ENCODE results near the gene MGAT5. TPM values are rescaled to one million over a fixed set of nuclear protein-coding genes. Genes with fewer than 3 reads are reported as not detected.

Gene MGAT5
- total RNA-seq, 2 experiments from 2014 or later: 36.9 to 42.2 TPM

DNA sequence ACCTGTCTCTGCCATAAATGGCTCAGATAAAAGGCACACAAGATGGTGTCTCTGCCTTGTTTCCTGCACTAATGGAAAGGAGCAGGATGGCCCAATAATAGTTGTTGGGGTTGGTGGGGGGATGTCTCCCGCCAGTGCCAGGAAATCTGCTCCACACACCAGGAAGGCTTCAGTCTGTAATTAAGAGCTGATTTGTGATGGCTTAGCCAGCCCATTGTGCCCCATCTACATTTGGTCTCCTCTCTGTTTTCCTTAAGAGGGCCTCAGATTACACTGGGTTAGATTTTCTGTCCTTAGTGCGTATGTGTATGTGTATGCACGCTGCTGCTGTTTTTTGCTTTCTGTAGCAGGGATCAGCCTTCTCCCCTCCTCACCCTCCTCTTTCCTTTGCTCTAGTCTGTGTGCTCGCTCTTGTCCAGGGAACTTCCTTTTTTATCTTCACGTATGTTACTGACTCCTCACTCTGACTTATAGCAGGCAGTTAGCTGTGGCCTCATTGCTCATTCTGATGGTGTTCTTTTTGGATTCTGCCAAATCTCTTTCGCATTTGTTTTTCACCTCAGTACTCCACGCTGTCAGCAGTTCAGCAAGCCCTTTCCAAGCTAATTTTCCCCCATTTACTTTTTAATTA is 33.4 kb upstream of the MGAT5 start:
- CTCF ChIA-PET: interaction anchor here (2.4 to 6.8 kb wide), 3 partner anchors 8 to 24 kb away, joined by 9 to 47 read pairs (median 27); no protein-coding TSS in a partner anchor
- H3K27me3 Mint-ChIP-seq: no peaks in the 10 kb centered on the region
- ATAC-seq (no peak), DNase-seq (no peak)
- POLR2A ChIA-PET: interaction anchor here (0.9 to 2.6 kb wide), 3 partner anchors 11 to 21 kb away, joined by 3 to 10 read pairs (median 4); no protein-coding TSS in a partner anchor
- peak overlapping the region; percentile 61 for H3K27ac Mint-ChIP-seq
- no peaks in the 10 kb centered on the region for H3K36me3 Mint-ChIP-seq (ENCODE audit: low read depth)
- no peak overlapping the region for H3K4me3 Mint-ChIP-seq
- intact Hi-C loops (cut with micrococcal nuclease): no loop called here
- H3K9me3 Mint-ChIP-seq: no peaks in the 10 kb centered on the region
- TF ChIP-seq, protein P1, sequence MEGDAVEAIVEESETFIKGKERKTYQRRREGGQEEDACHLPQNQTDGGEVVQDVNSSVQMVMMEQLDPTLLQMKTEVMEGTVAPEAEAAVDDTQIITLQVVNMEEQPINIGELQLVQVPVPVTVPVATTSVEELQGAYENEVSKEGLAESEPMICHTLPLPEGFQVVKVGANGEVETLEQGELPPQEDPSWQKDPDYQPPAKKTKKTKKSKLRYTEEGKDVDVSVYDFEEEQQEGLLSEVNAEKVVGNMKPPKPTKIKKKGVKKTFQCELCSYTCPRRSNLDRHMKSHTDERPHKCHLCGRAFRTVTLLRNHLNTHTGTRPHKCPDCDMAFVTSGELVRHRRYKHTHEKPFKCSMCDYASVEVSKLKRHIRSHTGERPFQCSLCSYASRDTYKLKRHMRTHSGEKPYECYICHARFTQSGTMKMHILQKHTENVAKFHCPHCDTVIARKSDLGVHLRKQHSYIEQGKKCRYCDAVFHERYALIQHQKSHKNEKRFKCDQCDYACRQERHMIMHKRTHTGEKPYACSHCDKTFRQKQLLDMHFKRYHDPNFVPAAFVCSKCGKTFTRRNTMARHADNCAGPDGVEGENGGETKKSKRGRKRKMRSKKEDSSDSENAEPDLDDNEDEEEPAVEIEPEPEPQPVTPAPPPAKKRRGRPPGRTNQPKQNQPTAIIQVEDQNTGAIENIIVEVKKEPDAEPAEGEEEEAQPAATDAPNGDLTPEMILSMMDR (IDR thresholded peaks at IDR 0.05): no peak
- H3K4me1 Mint-ChIP-seq (ENCODE audit: low read depth): peaks cover 76% of the 10 kb centered on the region

DNA sequence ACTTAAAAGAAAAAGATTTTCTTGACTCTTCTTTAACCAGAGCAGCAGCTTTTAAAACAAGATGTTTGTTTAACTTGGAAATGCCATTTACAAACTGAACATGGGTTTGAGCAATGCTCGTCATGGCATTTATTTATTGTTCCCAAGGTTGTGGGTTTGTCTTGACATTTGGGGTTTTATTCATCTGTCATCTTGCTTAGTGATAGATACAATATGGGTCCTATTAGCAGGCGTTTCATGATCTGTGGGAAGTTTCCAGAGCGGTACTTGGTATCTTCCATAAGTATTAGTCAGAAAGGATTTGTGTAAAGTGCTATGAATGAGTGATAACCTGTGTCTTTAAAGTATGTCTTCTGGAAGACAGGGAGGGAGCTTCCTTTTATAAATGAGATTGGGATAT is 29.9 kb upstream of the MGAT5 start:
- Mint-ChIP-seq H3K27ac (peak overlapping the region; percentile 27), H3K27me3 (no peaks in the 10 kb centered on the region), H3K4me3 (no peak overlapping the region), H3K4me1 (ENCODE audit: low read depth) (peaks cover 63% of the 10 kb centered on the region), H3K9me3 (peaks cover 18% of the 10 kb centered on the region), H3K36me3 (ENCODE audit: low read depth) (peaks cover 15% of the 10 kb centered on the region)
- ChIA-PET POLR2A (no interaction called here), CTCF (interaction anchor here (3.1 kb wide), 1 partner anchor 106 kb away, joined by 12 read pairs; no protein-coding TSS in a partner anchor)
- TF ChIP-seq, protein P1 (IDR thresholded peaks at IDR 0.05): no peak
- ATAC-seq: peak; percentile 53
- no peak for DNase-seq
- intact Hi-C loops (cut with micrococcal nuclease): no loop called here

DNA sequence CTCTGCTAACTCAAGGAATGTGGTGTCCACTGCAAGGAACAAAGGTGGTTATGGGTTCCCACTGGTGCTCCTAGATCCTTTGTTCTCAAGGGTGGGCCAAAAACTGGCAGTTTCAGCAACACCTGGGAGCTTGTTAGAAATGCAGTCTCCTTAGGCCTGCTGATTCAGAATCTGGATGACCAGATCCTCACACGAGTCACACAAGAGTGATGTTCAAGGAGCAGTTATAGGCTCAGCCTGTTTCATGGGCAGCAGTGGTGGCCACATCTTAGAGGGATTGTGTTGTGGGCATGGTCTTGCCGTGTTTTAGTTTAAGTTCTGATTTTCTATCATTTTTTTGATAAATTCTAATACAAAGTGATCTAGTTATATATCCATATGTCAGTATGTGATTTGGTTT is 28.7 kb upstream of the MGAT5 start:
- DNase-seq (no peak), ATAC-seq (peak; percentile 27)
- CTCF ChIA-PET: interaction anchor here (1.1 to 3.1 kb wide), 5 partner anchors 8 to 187 kb away, joined by 3 to 12 read pairs (median 4); no protein-coding TSS in a partner anchor
- intact Hi-C loops (cut with micrococcal nuclease): no loop called here
- peaks cover 57% of the 10 kb centered on the region for H3K4me1 Mint-ChIP-seq (ENCODE audit: low read depth)
- POLR2A ChIA-PET: no interaction called here
- H3K4me3 Mint-ChIP-seq: no peak overlapping the region
- H3K27me3 Mint-ChIP-seq: no peaks in the 10 kb centered on the region
- TF ChIP-seq, protein P1 (IDR thresholded peaks at IDR 0.05): no peak
- no peak overlapping the region for H3K27ac Mint-ChIP-seq
- peaks cover 18% of the 10 kb centered on the region for H3K9me3 Mint-ChIP-seq
- peaks cover 18% of the 10 kb centered on the region for H3K36me3 Mint-ChIP-seq (ENCODE audit: low read depth)

DNA sequence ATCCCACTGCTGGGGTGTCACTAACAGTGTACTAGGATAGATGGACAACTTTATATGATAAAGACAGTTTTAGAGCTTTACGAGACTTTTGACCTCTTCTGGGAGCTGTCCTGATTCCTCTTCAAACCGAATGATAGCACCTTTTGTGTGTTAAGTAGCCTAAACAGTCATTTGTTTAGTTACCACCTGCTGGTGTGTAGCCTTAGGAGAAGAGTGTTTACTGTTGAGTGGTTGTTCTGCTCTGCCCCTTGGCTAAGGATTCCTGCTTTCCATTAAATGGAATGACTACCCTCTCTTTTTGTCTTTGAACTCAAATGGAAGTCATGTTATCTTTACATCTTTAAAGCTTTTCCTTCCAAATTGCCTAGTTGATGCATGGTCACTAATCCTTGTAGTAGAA is 28.0 kb upstream of the MGAT5 start:
- Mint-ChIP-seq H3K9me3 (peaks cover 18% of the 10 kb centered on the region), H3K4me3 (no peak overlapping the region), H3K4me1 (ENCODE audit: low read depth) (peaks cover 56% of the 10 kb centered on the region), H3K27me3 (no peaks in the 10 kb centered on the region), H3K36me3 (ENCODE audit: low read depth) (peaks cover 18% of the 10 kb centered on the region), H3K27ac (no peak overlapping the region)
- ChIA-PET CTCF (interaction anchor here (1.1 to 11.0 kb wide), 5 partner anchors 9 to 186 kb away, joined by 3 to 104 read pairs (median 4); no protein-coding TSS in a partner anchor), POLR2A (no interaction called here)
- TF ChIP-seq, protein P1 (IDR thresholded peaks at IDR 0.05): no peak
- intact Hi-C loops (cut with micrococcal nuclease): no loop called here
- ATAC-seq (no peak), DNase-seq (no peak)

DNA sequence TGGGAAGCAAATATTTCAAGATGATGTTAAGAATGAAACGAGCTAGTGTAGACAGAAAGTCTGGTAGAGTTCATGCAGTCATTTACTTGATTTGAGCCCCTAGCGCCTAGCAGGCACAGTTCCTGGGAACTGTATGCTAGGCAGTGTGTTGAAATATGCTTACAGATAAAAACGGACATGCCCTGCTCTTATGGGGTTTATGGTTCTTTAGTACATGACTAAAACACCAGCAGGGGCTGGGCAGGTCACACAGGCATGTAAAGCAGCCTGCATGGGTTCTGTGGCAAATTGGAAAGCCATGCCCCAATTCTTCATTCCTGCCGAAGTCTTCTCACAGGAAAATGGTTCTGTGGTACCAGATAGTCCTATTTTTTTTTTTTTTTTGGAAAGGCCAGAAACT is 27.3 kb upstream of the MGAT5 start:
- CTCF ChIA-PET: interaction anchor here (0.9 to 11.0 kb wide), 6 partner anchors 7 to 185 kb away, joined by 3 to 104 read pairs (median 6); no protein-coding TSS in a partner anchor
- peaks cover 18% of the 10 kb centered on the region for H3K9me3 Mint-ChIP-seq
- TF ChIP-seq, protein P1 (IDR thresholded peaks at IDR 0.05): no peak
- H3K4me3 Mint-ChIP-seq: no peak overlapping the region
- POLR2A ChIA-PET: no interaction called here
- H3K4me1 Mint-ChIP-seq (ENCODE audit: low read depth): peaks cover 58% of the 10 kb centered on the region
- DNase-seq (no peak), ATAC-seq (no peak)
- no peaks in the 10 kb centered on the region for H3K27me3 Mint-ChIP-seq
- intact Hi-C loops (cut with micrococcal nuclease): no loop called here
- peaks cover 18% of the 10 kb centered on the region for H3K36me3 Mint-ChIP-seq (ENCODE audit: low read depth)
- H3K27ac Mint-ChIP-seq: no peak overlapping the region
